ENCODE measurements around the gene MBD6.
"Not testable (repeated sequence)": the region's sequence is repeated elsewhere in the genome, so short reads cannot be mapped to it uniquely, and the experiment has no call there.

MBD6 gene

GRCh38 chr12:57487597-57488401 is 34.8 kb upstream of the MBD6 start, which contains the start of gene MARS1:
Gene MARS1 (plus strand): TSS chr12:57488068. CDS start chr12:57488091, 23 bp downstream.
- in situ Hi-C loops (cut with MboI; ENCODE audit: low sequenced_read_pairs) = no loop called here

GRCh38 chr12:57488402-57489156 is 34.0 kb upstream of the MBD6 start:
- in situ Hi-C loops (cut with MboI; ENCODE audit: low sequenced_read_pairs) = no loop called here

DNA sequence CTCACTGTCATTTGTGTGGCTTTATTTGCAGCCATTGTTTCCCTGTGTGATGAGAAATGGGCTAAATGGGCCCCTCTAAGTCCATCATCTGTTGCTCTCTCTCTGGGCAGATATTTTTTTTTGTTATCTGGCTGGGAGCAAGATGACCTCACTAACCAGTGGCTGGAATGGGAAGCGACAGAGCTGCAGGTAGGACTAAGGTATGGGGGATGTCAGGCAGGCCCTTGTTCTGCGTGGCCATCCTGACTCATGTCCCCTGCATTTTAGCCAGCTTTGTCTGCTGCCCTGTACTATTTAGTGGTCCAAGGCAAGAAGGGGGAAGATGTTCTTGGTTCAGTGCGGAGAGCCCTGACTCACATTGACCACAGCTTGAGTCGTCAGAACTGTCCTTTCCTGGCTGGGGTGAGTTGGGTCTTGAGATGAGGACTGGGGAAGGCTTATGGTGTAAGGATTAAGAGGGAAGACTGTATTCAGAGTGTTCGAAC is 33.4 kb upstream of the MBD6 start:
- in situ Hi-C loops (cut with MboI; ENCODE audit: low sequenced_read_pairs) = no loop called here

DNA sequence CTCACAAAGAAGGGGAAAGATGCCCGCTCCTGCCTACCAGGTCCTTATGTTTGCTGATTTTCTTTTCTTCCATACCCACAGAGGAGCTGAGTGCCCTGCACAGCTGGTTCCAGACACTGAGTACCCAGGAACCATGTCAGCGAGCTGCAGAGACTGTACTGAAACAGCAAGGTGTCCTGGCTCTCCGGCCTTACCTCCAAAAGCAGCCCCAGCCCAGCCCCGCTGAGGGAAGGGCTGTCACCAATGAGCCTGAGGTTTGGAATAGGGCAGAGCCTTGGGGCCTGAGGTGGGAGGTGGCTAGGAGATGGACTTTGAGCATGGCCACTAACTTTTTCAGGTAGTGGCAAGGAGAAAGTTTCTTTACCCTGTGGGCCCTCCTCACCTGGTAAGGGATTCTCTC is 32.5 kb upstream of the MBD6 start:
- in situ Hi-C loops (cut with MboI; ENCODE audit: low sequenced_read_pairs) = no loop called here

- in situ Hi-C loops (cut with MboI; ENCODE audit: low sequenced_read_pairs) = no loop called here
Observed at GRCh38 chr12:57491393-57492280, 31.0 kb upstream of the MBD6 start.

- in situ Hi-C loops (cut with MboI; ENCODE audit: low sequenced_read_pairs) = not testable (repeated sequence)
Observed at GRCh38 chr12:57495051-57495701, 27.4 kb upstream of the MBD6 start.

DNA sequence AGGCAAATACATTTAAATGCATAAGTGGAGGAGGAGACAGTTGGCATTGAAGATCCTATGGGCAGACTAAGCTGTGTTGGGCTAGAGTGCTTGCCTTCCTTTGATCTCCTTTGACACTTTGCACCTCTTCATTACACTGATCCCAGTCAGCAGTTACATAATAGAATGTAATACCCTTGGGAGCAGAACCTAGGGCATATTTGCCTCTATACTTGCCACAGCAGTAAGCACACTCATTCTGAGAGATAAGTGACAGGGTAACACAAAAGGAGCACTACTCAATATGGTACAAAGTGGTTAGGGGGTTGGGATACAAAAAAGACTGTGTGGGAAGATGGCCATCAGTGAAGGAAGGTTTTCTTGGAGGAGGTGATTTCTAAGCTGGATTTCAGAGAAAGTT is 25.8 kb upstream of the MBD6 start:
- in situ Hi-C loops (cut with MboI; ENCODE audit: low sequenced_read_pairs) = no loop called here

GRCh38 chr12:57497223-57498131 is 25.1 kb upstream of the MBD6 start:
- in situ Hi-C loops (cut with MboI; ENCODE audit: low sequenced_read_pairs) = no loop called here

DNA sequence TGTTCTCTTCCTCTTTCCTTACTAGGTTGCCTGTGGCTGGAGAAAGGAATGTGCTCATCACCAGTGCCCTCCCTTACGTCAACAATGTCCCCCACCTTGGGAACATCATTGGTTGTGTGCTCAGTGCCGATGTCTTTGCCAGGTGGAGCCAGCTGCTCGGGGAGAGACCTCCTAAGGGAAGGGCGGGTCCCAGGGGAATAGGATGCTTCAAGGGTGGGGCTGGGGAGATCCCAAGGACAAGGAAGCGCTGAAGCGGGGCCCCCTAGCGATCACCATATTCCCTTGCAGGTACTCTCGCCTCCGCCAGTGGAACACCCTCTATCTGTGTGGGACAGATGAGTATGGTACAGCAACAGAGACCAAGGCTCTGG is 24.5 kb upstream of the MBD6 start:
- in situ Hi-C loops (cut with MboI; ENCODE audit: low sequenced_read_pairs) = no loop called here

DNA sequence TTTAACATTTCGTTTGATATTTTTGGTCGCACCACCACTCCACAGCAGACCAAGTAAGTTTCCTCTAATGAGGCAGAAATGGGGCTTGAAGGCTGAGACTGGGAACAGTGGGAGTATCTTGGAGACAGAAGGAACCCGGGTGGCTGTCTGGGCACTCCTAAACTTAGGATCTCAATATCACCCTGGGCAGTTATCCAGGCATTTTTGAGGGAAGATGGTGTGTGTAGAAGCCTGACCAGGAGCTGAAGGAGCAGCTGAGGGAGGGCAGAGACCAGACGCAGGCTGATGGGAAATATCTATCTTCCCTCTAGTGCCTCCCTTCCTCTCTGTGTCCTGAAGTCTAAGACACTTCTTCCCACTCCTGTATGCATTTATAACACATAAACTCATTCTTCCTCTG is 24.1 kb upstream of the MBD6 start:
- in situ Hi-C loops (cut with MboI; ENCODE audit: low sequenced_read_pairs) = no loop called here

DNA sequence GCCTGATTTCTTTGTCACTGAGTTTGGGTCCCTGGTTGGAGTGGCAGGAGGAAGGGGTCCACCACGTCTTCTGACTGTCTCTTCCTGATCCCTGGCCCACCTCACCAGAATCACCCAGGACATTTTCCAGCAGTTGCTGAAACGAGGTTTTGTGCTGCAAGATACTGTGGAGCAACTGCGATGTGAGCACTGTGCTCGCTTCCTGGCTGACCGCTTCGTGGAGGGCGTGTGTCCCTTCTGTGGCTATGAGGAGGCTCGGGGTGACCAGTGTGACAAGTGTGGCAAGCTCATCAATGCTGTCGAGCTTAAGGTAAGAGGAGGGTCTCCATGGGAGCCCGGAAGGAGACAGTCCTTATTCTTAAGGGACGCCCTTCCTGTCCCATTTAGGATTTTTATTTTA is 22.4 kb upstream of the MBD6 start:
- in situ Hi-C loops (cut with MboI; ENCODE audit: low sequenced_read_pairs) = no loop called here

DNA sequence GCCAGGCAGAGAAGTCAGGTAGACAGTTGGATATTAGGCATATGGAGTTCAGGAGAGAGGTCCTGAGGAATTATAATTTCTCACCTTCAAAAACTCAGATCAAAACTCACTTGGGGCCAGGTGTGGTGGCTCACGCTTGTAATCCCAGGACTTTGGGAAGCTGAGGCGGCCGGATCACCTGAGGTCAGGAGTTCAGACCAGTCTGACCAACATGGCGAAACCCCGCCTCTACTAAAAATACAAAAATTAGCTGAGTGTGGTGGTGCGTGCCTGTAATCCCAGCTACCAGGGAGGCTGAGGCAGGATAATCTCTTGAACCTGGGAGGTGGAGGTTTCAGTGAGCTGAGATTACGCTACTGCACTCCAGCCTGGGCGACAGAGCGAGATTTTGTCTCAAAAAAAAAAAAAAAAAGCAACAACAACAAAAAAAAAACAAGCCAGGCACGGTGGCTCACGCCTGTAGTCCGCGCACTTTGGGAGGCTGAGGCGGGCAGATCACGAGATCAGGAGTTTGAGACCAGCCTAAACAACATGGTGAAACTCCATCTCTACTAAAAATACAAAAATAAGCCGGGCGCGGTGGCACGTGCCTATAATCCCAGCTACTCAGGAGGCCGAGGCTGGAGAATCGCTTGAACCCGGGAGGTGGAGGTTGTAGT is 20.2 kb upstream of the MBD6 start:
- in situ Hi-C loops (cut with MboI; ENCODE audit: low sequenced_read_pairs) = not testable (repeated sequence)

DNA sequence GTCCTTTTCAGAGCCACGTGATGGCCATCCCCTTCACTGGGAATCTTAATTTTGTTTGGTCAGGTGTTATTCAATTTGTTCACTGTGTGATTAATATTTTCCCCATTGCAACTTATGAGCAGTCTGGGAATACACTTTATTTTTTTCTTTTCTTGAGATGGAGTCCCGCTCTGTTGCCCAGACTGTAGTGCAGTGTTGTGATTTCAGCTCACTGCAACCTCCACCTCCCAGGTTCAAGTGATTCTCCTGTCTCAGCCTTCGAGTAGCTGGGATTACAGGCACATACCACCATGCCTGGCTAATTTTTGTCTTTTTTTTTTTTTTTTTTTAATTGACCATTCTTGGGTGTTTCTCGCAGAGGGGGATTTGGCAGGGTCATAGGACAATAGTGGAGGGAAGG is 16.1 kb upstream of the MBD6 start:
- in situ Hi-C loops (cut with MboI; ENCODE audit: low sequenced_read_pairs) = not testable (repeated sequence)

DNA sequence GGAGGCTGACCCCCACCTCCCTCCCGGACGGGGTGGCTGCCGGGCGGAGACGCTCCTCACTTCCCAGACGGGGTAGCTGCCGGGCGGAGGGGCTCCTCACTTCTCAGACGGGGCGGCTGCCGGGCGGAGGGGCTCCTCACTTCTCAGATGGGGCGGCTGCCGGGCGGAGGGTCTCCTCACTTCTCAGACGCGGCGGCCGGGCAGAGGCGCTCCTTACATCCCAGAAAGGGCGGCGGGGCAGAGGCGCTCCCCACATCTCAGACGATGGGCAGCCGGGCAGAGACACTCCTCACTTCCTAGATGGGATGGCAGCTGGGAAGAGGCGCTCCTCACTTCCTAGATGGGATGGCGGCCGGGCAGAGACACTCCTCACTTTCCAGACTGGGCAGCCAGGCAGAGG is 14.8 kb upstream of the MBD6 start:
- in situ Hi-C loops (cut with MboI; ENCODE audit: low sequenced_read_pairs) = not testable (repeated sequence)

- in situ Hi-C loops (cut with MboI; ENCODE audit: low sequenced_read_pairs) = no loop called here
Observed at GRCh38 chr12:57511161-57511560, 11.5 kb upstream of the MBD6 start.

DNA sequence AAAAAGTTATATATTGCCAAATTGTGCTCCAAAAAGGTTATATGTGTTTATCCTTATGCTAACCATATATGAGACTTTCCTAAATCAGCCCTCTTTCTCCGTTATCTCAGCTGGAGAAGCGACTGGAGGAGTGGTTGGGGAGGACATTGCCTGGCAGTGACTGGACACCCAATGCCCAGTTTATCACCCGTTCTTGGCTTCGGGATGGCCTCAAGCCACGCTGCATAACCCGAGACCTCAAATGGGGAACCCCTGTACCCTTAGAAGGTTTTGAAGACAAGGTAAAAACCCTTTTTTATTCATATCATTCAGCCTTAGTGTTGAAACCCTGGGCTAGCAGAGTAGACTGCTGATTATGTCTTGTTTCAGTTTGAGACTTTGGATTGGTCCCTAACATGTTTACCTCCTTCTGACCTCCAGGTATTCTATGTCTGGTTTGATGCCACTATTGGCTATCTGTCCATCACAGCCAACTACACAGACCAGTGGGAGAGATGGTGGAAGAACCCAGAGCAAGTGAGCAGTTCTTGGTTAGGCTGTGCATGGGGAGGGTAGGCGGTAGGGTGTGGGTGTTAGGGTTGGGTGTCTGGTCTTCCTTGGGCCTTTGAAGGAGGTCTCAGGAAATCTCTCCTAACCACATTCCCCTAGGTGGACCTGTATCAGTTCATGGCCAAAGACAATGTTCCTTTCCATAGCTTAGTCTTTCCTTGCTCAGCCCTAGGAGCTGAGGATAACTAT is 10.9 kb upstream of the MBD6 start:
- in situ Hi-C loops (cut with MboI; ENCODE audit: low sequenced_read_pairs) = no loop called here

DNA sequence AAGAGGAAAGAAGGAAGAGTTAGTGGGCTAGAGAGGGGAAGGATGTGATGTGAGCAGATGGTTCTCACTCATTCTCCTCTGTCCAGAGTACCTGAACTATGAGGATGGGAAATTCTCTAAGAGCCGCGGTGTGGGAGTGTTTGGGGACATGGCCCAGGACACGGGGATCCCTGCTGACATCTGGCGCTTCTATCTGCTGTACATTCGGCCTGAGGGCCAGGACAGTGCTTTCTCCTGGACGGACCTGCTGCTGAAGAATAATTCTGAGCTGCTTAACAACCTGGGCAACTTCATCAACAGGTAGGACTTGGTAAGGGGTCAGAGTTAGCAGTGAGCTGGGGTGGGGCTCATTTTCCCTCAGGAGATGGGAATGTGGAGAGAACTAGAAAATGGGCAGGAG is 10.0 kb upstream of the MBD6 start:
- in situ Hi-C loops (cut with MboI; ENCODE audit: low sequenced_read_pairs) = no loop called here

- in situ Hi-C loops (cut with MboI; ENCODE audit: low sequenced_read_pairs) = no loop called here
Observed at GRCh38 chr12:57513266-57513665, 9.4 kb upstream of the MBD6 start.
